ENCODE measurements around the gene MED12L. TPM values are rescaled to one million over a fixed set of nuclear protein-coding genes. Genes with fewer than 3 reads are reported as not detected.

Gene MED12L
- total and polyA plus RNA-seq, 2 experiments from 2014 or later: 0.07 to 2.7 TPM

- Histone ChIP-seq H3K36me3 (replicated peaks; ENCODE audit: insufficient read depth, low read depth) (no peaks in the 10 kb centered on the region), H3K4me2 (no peak overlapping the region), H3K27ac (no peak overlapping the region), H2AFZ (no peak overlapping the region), H3K4me1 (ENCODE audit: insufficient read depth) (no peaks in the 10 kb centered on the region), H3K79me2 (no peaks in the 10 kb centered on the region), H3K4me3 (no peak overlapping the region), H4K20me1 (ENCODE audit: insufficient read depth, poor library complexity, severe bottlenecking) (no peaks in the 10 kb centered on the region), H3K9me3 (ENCODE audit: low read depth) (no peaks in the 10 kb centered on the region), H3K9me2 (replicated peaks; ENCODE audit: insufficient read depth) (no peaks in the 10 kb centered on the region), H3K27me3 (no peaks in the 10 kb centered on the region)
- TF ChIP-seq EZH2 (IDR thresholded peaks at IDR 0.05; ENCODE audit: borderline replicate concordance) (no peak), EZH2phosphoT487 (IDR thresholded peaks at IDR 0.05; ENCODE audit: low read depth, severe bottlenecking, unreplicated experiment) (no peak), CTCF (IDR thresholded peaks at IDR 0.05; ENCODE audit: poor library complexity) (no peak)
- no peak for DNase-seq (ENCODE audit: low spot score)
- 86% methylated on average over 4 of the region's 4 CpGs for WGBS (ENCODE audit: low lambda C conversion rate, missing lambda C conversion rate)
Measured at GRCh38 chr3:151152455-151153079, 67.1 kb downstream of the MED12L start.

- no peaks in the 10 kb centered on the region for H3K9me2 ChIP-seq (replicated peaks; ENCODE audit: insufficient read depth)
Measured at GRCh38 chr3:151154566-151154965, 69.1 kb downstream of the MED12L start.

GRCh38 chr3:151155409-151156128, 70.1 kb downstream of the MED12L start:
- Histone ChIP-seq H3K4me1 (ENCODE audit: insufficient read depth) (no peaks in the 10 kb centered on the region), H3K27me3 (no peaks in the 10 kb centered on the region), H4K20me1 (ENCODE audit: insufficient read depth, poor library complexity, severe bottlenecking) (no peaks in the 10 kb centered on the region), H3K27ac (no peak overlapping the region), H3K9me3 (ENCODE audit: low read depth) (no peaks in the 10 kb centered on the region), H3K9me2 (replicated peaks; ENCODE audit: insufficient read depth) (no peaks in the 10 kb centered on the region), H2AFZ (no peak overlapping the region), H3K79me2 (no peaks in the 10 kb centered on the region), H3K36me3 (replicated peaks; ENCODE audit: insufficient read depth, low read depth) (no peaks in the 10 kb centered on the region), H3K4me2 (no peak overlapping the region), H3K4me3 (no peak overlapping the region)
- DNase-seq (ENCODE audit: low spot score): no peak
- TF ChIP-seq CTCF (IDR thresholded peaks at IDR 0.05; ENCODE audit: poor library complexity): no peak
- no peak for TF ChIP-seq EZH2 (IDR thresholded peaks at IDR 0.05; ENCODE audit: borderline replicate concordance)
- TF ChIP-seq EZH2phosphoT487 (IDR thresholded peaks at IDR 0.05; ENCODE audit: low read depth, severe bottlenecking, unreplicated experiment): no peak
- WGBS (ENCODE audit: low lambda C conversion rate, missing lambda C conversion rate): 66% methylated on average over 8 of the region's 8 CpGs

More at GRCh38 chr3:151154566-151154965, 69.1 kb downstream of the MED12L start:
- Histone ChIP-seq H3K9me3 (ENCODE audit: low read depth) (no peaks in the 10 kb centered on the region), H4K20me1 (ENCODE audit: insufficient read depth, poor library complexity, severe bottlenecking) (no peaks in the 10 kb centered on the region), H3K27me3 (no peaks in the 10 kb centered on the region), H3K36me3 (replicated peaks; ENCODE audit: insufficient read depth, low read depth) (no peaks in the 10 kb centered on the region), H3K79me2 (no peaks in the 10 kb centered on the region), H3K4me3 (no peak overlapping the region), H3K4me2 (no peak overlapping the region), H3K27ac (no peak overlapping the region), H3K4me1 (ENCODE audit: insufficient read depth) (no peaks in the 10 kb centered on the region), H2AFZ (no peak overlapping the region)
- 93% methylated on average over 6 of the region's 6 CpGs for WGBS (ENCODE audit: low lambda C conversion rate, missing lambda C conversion rate)
- TF ChIP-seq EZH2 (IDR thresholded peaks at IDR 0.05; ENCODE audit: borderline replicate concordance) (no peak), CTCF (IDR thresholded peaks at IDR 0.05; ENCODE audit: poor library complexity) (no peak), EZH2phosphoT487 (IDR thresholded peaks at IDR 0.05; ENCODE audit: low read depth, severe bottlenecking, unreplicated experiment) (no peak)
- no peak for DNase-seq (ENCODE audit: low spot score)
